ENCODE measurements around the gene EPHB3.

EPHB3 gene

GRCh38 chr3:184581331-184581855, 19.8 kb downstream of the EPHB3 start:
- H4K12ac ChIP-seq (ENCODE audit: low read depth, low read length) = no peak overlapping the region
- no peak overlapping the region for H3K4me3 ChIP-seq (ENCODE audit: low read depth, low read length)
- no peak overlapping the region for H3K14ac ChIP-seq (ENCODE audit: low read length)
- no peak overlapping the region for H2AFZ ChIP-seq (ENCODE audit: insufficient read depth, low read length, poor library complexity)
- no peak overlapping the region for H3K9ac ChIP-seq (ENCODE audit: low read length)
- H3K27ac ChIP-seq (ENCODE audit: low read depth, low read length) = no peak overlapping the region
- no peak overlapping the region for H4K91ac ChIP-seq (ENCODE audit: low read depth, low read length)
- peaks cover 5% of the 10 kb centered on the region for H3K79me2 ChIP-seq (ENCODE audit: control insufficient read depth, insufficient read depth, low read length, poor library complexity)
- peaks cover 47 to 48% of the 10 kb centered on the region in 2 experiments for H3K36me3 ChIP-seq (ENCODE audit: control insufficient read depth in 1 of 2, insufficient read depth in 2 of 2, low read length in 2 of 2)
- H4K8ac ChIP-seq (ENCODE audit: low read depth, low read length) = no peak overlapping the region
- H3K18ac ChIP-seq (ENCODE audit: low read length) = no peak overlapping the region
- H3K4ac ChIP-seq (ENCODE audit: low read depth, low read length) = no peak overlapping the region
- H2BK5ac ChIP-seq (ENCODE audit: low read depth, low read length, poor library complexity) = no peak overlapping the region
- H2AK5ac ChIP-seq (ENCODE audit: low read length) = no peak overlapping the region
- peaks cover 2% of the 10 kb centered on the region for H3K9me3 ChIP-seq (ENCODE audit: insufficient read depth, low read depth, low read length)
- H3K4me2 ChIP-seq (ENCODE audit: low read length) = no peak overlapping the region
- no peak overlapping the region for H2BK12ac ChIP-seq (ENCODE audit: low read length)
- H3K27me3 ChIP-seq (ENCODE audit: insufficient read depth, low read length) = no peaks in the 10 kb centered on the region
- H3K4me1 ChIP-seq (ENCODE audit: control insufficient read depth in 1 of 2, insufficient read depth in 2 of 2, low read length in 2 of 2) = peaks cover 38 to 40% of the 10 kb centered on the region in 2 experiments
- DNase-seq = no peak
- no peak overlapping the region for H3K23ac ChIP-seq (ENCODE audit: low read length)
- H3K79me1 ChIP-seq (ENCODE audit: low read length) = peaks cover 16% of the 10 kb centered on the region
- WGBS (ENCODE audit: extremely low coverage, insufficient coverage, insufficient read length) = no CpG with 5 or more reads among the region's 15 CpGs
- no peak overlapping the region for H2BK120ac ChIP-seq (ENCODE audit: insufficient read depth, low read length, poor library complexity)

- H3K4me2 ChIP-seq (ENCODE audit: low read length) = peak overlapping the region; percentile 69
- peak overlapping the region; percentile 5 for H2BK5ac ChIP-seq (ENCODE audit: low read depth, low read length, poor library complexity)
- H3K79me2 ChIP-seq (ENCODE audit: control insufficient read depth, insufficient read depth, low read length, poor library complexity) = peaks cover 5% of the 10 kb centered on the region
- peaks cover 16% of the 10 kb centered on the region for H3K79me1 ChIP-seq (ENCODE audit: low read length)
- no peak overlapping the region for H3K9ac ChIP-seq (ENCODE audit: low read length)
- peak overlapping the region; percentile 77 for H4K8ac ChIP-seq (ENCODE audit: low read depth, low read length)
- H4K12ac ChIP-seq (ENCODE audit: low read depth, low read length) = peak overlapping the region; percentile 39
- no peak overlapping the region for H3K23ac ChIP-seq (ENCODE audit: low read length)
- H3K27ac ChIP-seq (ENCODE audit: low read depth, low read length) = peak overlapping the region; percentile 39
- peak overlapping the region; percentile 78 for H3K14ac ChIP-seq (ENCODE audit: low read length)
- peak overlapping the region; percentile 35 for H3K4ac ChIP-seq (ENCODE audit: low read depth, low read length)
- peak overlapping the region; percentile 67 for H2BK12ac ChIP-seq (ENCODE audit: low read length)
- WGBS (ENCODE audit: extremely low coverage, insufficient coverage, insufficient read length) = no CpG with 5 or more reads among the region's 42 CpGs
- peaks cover 2% of the 10 kb centered on the region for H3K9me3 ChIP-seq (ENCODE audit: insufficient read depth, low read depth, low read length)
- H3K36me3 ChIP-seq (ENCODE audit: control insufficient read depth in 1 of 2, insufficient read depth in 2 of 2, low read length in 2 of 2) = peaks cover 33 to 34% of the 10 kb centered on the region in 2 experiments
- H3K27me3 ChIP-seq (ENCODE audit: insufficient read depth, low read length) = no peaks in the 10 kb centered on the region
- H2AK5ac ChIP-seq (ENCODE audit: low read length) = peak overlapping the region; percentile 61
- peak overlapping the region; percentile 42 for H2AFZ ChIP-seq (ENCODE audit: insufficient read depth, low read length, poor library complexity)
- DNase-seq = peak; percentile 38 to 60
- peak overlapping the region; percentile 1 for H3K4me3 ChIP-seq (ENCODE audit: low read depth, low read length)
- peak overlapping the region; percentile 67 for H2BK120ac ChIP-seq (ENCODE audit: insufficient read depth, low read length, poor library complexity)
- H4K91ac ChIP-seq (ENCODE audit: low read depth, low read length) = peak overlapping the region; percentile 74
- peak overlapping the region; percentile 28 for H3K18ac ChIP-seq (ENCODE audit: low read length)
- H3K4me1 ChIP-seq (ENCODE audit: control insufficient read depth in 1 of 2, insufficient read depth in 2 of 2, low read length in 2 of 2) = peaks cover 45% of the 10 kb centered on the region in 2 experiments
These were observed 21.3 kb downstream of the EPHB3 start for GRCh38 chr3:184582646-184583577.

GRCh38 chr3:184583578-184584451, 22.2 kb downstream of the EPHB3 start:
- Histone ChIP-seq H2BK12ac (ENCODE audit: low read length) (peak overlapping the region; percentile 67), H3K27ac (ENCODE audit: low read depth, low read length) (peak overlapping the region; percentile 39), H2BK5ac (ENCODE audit: low read depth, low read length, poor library complexity) (peak overlapping the region; percentile 2), H3K79me1 (ENCODE audit: low read length) (peaks cover 16% of the 10 kb centered on the region), H3K9ac (ENCODE audit: low read length) (no peak overlapping the region), H3K23ac (ENCODE audit: low read length) (no peak overlapping the region), H2AK5ac (ENCODE audit: low read length) (peak overlapping the region; percentile 61), H4K91ac (ENCODE audit: low read depth, low read length) (peak overlapping the region; percentile 74), H3K4me2 (ENCODE audit: low read length) (peak overlapping the region; percentile 69), H3K36me3 (ENCODE audit: control insufficient read depth in 1 of 2, insufficient read depth in 2 of 2, low read length in 2 of 2) (peaks cover 30% of the 10 kb centered on the region in 2 experiments), H4K12ac (ENCODE audit: low read depth, low read length) (peak overlapping the region; percentile 39), H3K4me3 (ENCODE audit: low read depth, low read length) (peak overlapping the region; percentile 39), H2AFZ (ENCODE audit: insufficient read depth, low read length, poor library complexity) (peak overlapping the region; percentile 42), H3K4ac (ENCODE audit: low read depth, low read length) (peak overlapping the region; percentile 35), H3K4me1 (ENCODE audit: control insufficient read depth in 1 of 2, insufficient read depth in 2 of 2, low read length in 2 of 2) (peaks cover 36 to 40% of the 10 kb centered on the region in 2 experiments), H3K9me3 (ENCODE audit: insufficient read depth, low read depth, low read length) (peaks cover 2% of the 10 kb centered on the region), H4K8ac (ENCODE audit: low read depth, low read length) (peak overlapping the region; percentile 77), H3K79me2 (ENCODE audit: control insufficient read depth, insufficient read depth, low read length, poor library complexity) (peaks cover 5% of the 10 kb centered on the region), H3K27me3 (ENCODE audit: insufficient read depth, low read length) (no peaks in the 10 kb centered on the region), H2BK120ac (ENCODE audit: insufficient read depth, low read length, poor library complexity) (peak overlapping the region; percentile 67), H3K14ac (ENCODE audit: low read length) (peak overlapping the region; percentile 78), H3K18ac (ENCODE audit: low read length) (peak overlapping the region; percentile 43)
- WGBS (ENCODE audit: extremely low coverage, insufficient coverage, insufficient read length) = no CpG with 5 or more reads among the region's 80 CpGs
- peak in 1 of 2 donors; percentile 29 for DNase-seq

- Histone ChIP-seq H3K4me1 (ENCODE audit: control insufficient read depth in 1 of 2, insufficient read depth in 2 of 2, low read length in 2 of 2) (peaks cover 30 to 34% of the 10 kb centered on the region in 2 experiments), H3K18ac (ENCODE audit: low read length) (peak overlapping the region; percentile 7), H3K79me2 (ENCODE audit: control insufficient read depth, insufficient read depth, low read length, poor library complexity) (peaks cover 5% of the 10 kb centered on the region), H3K36me3 (ENCODE audit: control insufficient read depth in 1 of 2, insufficient read depth in 2 of 2, low read length in 2 of 2) (peaks cover 27% of the 10 kb centered on the region in 2 experiments), H2AK5ac (ENCODE audit: low read length) (peak overlapping the region; percentile 26), H3K4me2 (ENCODE audit: low read length) (peak overlapping the region; percentile 69), H2AFZ (ENCODE audit: insufficient read depth, low read length, poor library complexity) (peak overlapping the region; percentile 30), H4K91ac (ENCODE audit: low read depth, low read length) (peak overlapping the region; percentile 38), H3K4ac (ENCODE audit: low read depth, low read length) (no peak overlapping the region), H3K9me3 (ENCODE audit: insufficient read depth, low read depth, low read length) (peaks cover 2% of the 10 kb centered on the region), H3K9ac (ENCODE audit: low read length) (no peak overlapping the region), H3K4me3 (ENCODE audit: low read depth, low read length) (no peak overlapping the region), H3K79me1 (ENCODE audit: low read length) (peaks cover 16% of the 10 kb centered on the region), H3K14ac (ENCODE audit: low read length) (peak overlapping the region; percentile 5), H4K8ac (ENCODE audit: low read depth, low read length) (peak overlapping the region; percentile 7), H2BK120ac (ENCODE audit: insufficient read depth, low read length, poor library complexity) (no peak overlapping the region), H2BK12ac (ENCODE audit: low read length) (peak overlapping the region; percentile 7), H3K27ac (ENCODE audit: low read depth, low read length) (no peak overlapping the region), H3K27me3 (ENCODE audit: insufficient read depth, low read length) (no peaks in the 10 kb centered on the region), H4K12ac (ENCODE audit: low read depth, low read length) (no peak overlapping the region), H3K23ac (ENCODE audit: low read length) (no peak overlapping the region), H2BK5ac (ENCODE audit: low read depth, low read length, poor library complexity) (peak overlapping the region; percentile 2)
- WGBS (ENCODE audit: extremely low coverage, insufficient coverage, insufficient read length) = no CpG with 5 or more reads among the region's 11 CpGs
- DNase-seq = peak; percentile 91 to 92
These were observed 22.9 kb downstream of the EPHB3 start for GRCh38 chr3:184584464-184584891.

Measured in trophoblast cell (in vitro differentiated cells and primary cell).